Measurements from ENCODE around the gene SERPINB3. TPM values are rescaled to one million over a fixed set of nuclear protein-coding genes. Genes with fewer than 3 reads are reported as not detected.

Gene SERPINB3
- total RNA-seq, result not detected in 2 replicates

DNA sequence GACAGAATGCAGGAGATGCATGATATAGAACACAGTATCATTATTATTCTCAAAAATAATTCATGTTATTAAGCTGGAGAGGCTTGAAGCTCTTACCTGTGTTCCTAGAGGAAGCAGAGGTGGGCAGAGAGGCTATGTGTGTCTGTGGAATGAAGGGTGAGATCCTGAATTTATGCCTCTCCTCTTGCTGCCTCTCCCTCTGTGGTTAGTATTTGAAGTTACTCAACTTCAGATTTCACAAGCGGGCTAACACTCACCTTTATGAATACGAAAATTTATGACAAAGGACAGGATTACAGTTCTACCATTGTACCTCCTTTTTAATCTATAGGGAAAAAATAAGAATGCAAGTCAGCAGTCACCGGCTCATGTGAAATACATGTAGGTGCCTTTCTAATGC lies at the start of gene SERPINB3:
Gene SERPINB3 (minus strand): TSS at position 144 of the 400 bp plus-strand sequence. CDS start 677 bp downstream, outside the sequence.

GRCh38 chr18:63702660-63703059 lies 41.0 kb upstream of the SERPINB3 start, which contains the start of gene SERPINB11:
TSS of gene SERPINB11 (plus strand) at chr18:63702960. CDS start at chr18:63710194, 7,234 bp downstream.

DNA sequence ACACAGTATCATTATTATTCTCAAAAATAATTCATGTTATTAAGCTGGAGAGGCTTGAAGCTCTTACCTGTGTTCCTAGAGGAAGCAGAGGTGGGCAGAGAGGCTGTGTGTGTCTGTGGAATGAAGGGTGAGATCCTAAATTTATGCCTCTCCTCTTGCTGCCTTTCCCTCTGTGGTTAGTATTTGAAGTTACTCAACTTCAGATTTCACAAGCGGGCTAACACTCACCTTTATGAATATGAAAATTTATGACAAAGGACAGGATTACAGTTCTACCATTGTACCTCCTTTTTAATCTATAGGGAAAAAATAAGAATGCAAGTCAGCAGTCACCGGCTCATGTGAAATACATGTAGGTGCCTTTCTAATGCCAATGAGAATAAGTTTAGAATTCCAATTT lies 17.6 kb downstream of the SERPINB3 start, which contains the start of gene SERPINB4:
Gene SERPINB4 (minus strand): TSS at position 115 of the 400 bp plus-strand sequence. CDS start 679 bp downstream, outside the sequence.

Other genes with a start within 250 kb of the SERPINB3 start
- 29.3 and 30.3 TPM in 2 replicates for gene VPS4B, start 239.4 kb downstream of the SERPINB3 start, total RNA-seq
- not detected in 2 replicates for gene SERPINB5, start 184.9 kb downstream of the SERPINB3 start, total RNA-seq
- not detected in 2 replicates for gene SERPINB12, start 119.5 kb downstream of the SERPINB3 start, total RNA-seq
- gene SERPINB13, start 74.5 kb downstream of the SERPINB3 start, total RNA-seq, result not detected in 2 replicates
- gene SERPINB4, start 17.6 kb downstream of the SERPINB3 start, total RNA-seq, result not detected in 2 replicates
- gene SERPINB11, start 41.1 kb upstream of the SERPINB3 start, total RNA-seq, result not detected in 2 replicates
- not detected in 2 replicates for gene SERPINB7, start 113.5 kb upstream of the SERPINB3 start, total RNA-seq
- 5.7 and 6.3 TPM in 2 replicates for gene SERPINB2, start 225.8 kb upstream of the SERPINB3 start, total RNA-seq
- 3.4 TPM in 1 of 2 replicates, not detected in the other for gene SERPINB10, start 246.1 kb upstream of the SERPINB3 start, total RNA-seq

Data from mammary microvascular endothelial cell (primary cell).